Endothelial cell of umbilical vein (primary cell): ENCODE results near the gene ZFYVE16. TPM values are rescaled to one million over a fixed set of nuclear protein-coding genes. Genes with fewer than 3 reads are reported as not detected.

Experiments
- BruUV-seq: library from RNA; stranded (reverse); fragments of 400-500 nt; replicated peaks from 2 replicates; lab custom pipeline; 2021; lab: Mats Ljungman, UMichigan
- CTCF ChIA-PET: fragments of 300-600, 350-600 bp; sonication (Branson Sonifier 250); formaldehyde crosslinking; loops from one replicate; lab custom pipeline; 2021; ENCODE audit warnings: antibody characterized with exemption, inconsistent platforms; lab: Charles Lee
- POLR2A ChIA-PET: fragments of 300-600, 350-600 bp; sonication (Branson Sonifier 250); formaldehyde crosslinking; loops from one replicate; lab custom pipeline; 2021; ENCODE audit warnings: antibody characterized with exemption, inconsistent platforms; lab: Charles Lee
- DNase-seq: peaks from one replicate; pipeline ENCODE4 v3.0.0-alpha.2; 2011; ENCODE audit warnings: low read depth, low spot score
- FAIRE-seq: peaks from 2 replicates; lab custom pipeline; 2011; peaks lifted over from hg19 to GRCh38; lab: Jason Lieb, UNC
- H2AFZ ChIP-seq: 2 replicates; pipeline ENCODE4 v1.6.0; 2012; ENCODE audit warnings: low read depth, low read length, control low read depth, inconsistent platforms
- H3K27ac ChIP-seq: 2 replicates; pipeline ENCODE4 v1.5.1; 2011; ENCODE audit warnings: low read depth, mild to moderate bottlenecking, control low read depth, low read length, moderate library complexity; ENCODE audit not compliant: insufficient read depth
- H3K27me3 ChIP-seq, 2 experiments: 2 replicates each; pipeline versions ENCODE4 v1.6.0 to v1.6.1; 2011; ENCODE audit warnings: low read length in 2 of 2, mixed read lengths in 1 of 2; ENCODE audit not compliant: control insufficient read depth in 2 of 2, insufficient read depth in 2 of 2
- H3K36me3 ChIP-seq, 2 experiments: 2 replicates in 1 of 2; 3 replicates in 1 of 2; pipeline ENCODE4 v1.5.1; 2011; ENCODE audit warnings: low read length in 2 of 2, mild to moderate bottlenecking in 1 of 2, moderate library complexity in 1 of 2; ENCODE audit not compliant: control insufficient read depth in 2 of 2, insufficient read depth in 2 of 2; ENCODE audit errors: extremely low read depth in 1 of 2
- H3K4me1 ChIP-seq: 3 replicates; pipeline ENCODE4 v1.5.1; 2011; ENCODE audit warnings: mild to moderate bottlenecking, low read length; ENCODE audit not compliant: control insufficient read depth, insufficient read depth; ENCODE audit errors: extremely low read depth
- H3K4me2 ChIP-seq: 2 replicates; pipeline ENCODE4 v1.6.1; 2011; ENCODE audit warnings: low read length, control low read depth, mixed read lengths; ENCODE audit not compliant: insufficient read depth
- H3K4me3 ChIP-seq, 3 experiments: fragments of 200-600 bp in 1 of 3; sonication (generic), shearing (Covaris generic) in 1 of 3; replicated peaks in 1 of 3; 2 replicates each; pipeline ENCODE4 v1.5.1; 2011 to 2016; ENCODE audit warnings: control low read depth in 3 of 3, low read length in 3 of 3, mild to moderate bottlenecking in 2 of 3, inconsistent platforms in 1 of 3, low read depth in 1 of 3, moderate library complexity in 1 of 3; ENCODE audit not compliant: insufficient read depth in 1 of 3
- H3K79me2 ChIP-seq: 2 replicates; pipeline ENCODE4 v1.6.0; 2012; ENCODE audit warnings: low read length, inconsistent platforms; ENCODE audit not compliant: control insufficient read depth, insufficient read depth
- H3K9ac ChIP-seq: replicated peaks from 2 replicates; pipeline ENCODE3; 2011; ENCODE audit warnings: low read length, control low read depth; ENCODE audit not compliant: insufficient read depth; ENCODE audit errors: extremely low read depth
- H3K9me1 ChIP-seq: replicated peaks from 3 replicates; pipeline ENCODE4 v1.6.0; 2011; ENCODE audit warnings: mild to moderate bottlenecking, low read length; ENCODE audit not compliant: control insufficient read depth, insufficient read depth; ENCODE audit errors: extremely low read depth
- H3K9me3 ChIP-seq: replicated peaks from 2 replicates; pipeline ENCODE4 v1.5.1; 2012; ENCODE audit warnings: low read length, inconsistent platforms; ENCODE audit not compliant: control insufficient read depth, insufficient read depth
- H4K20me1 ChIP-seq: replicated peaks from 2 replicates; pipeline ENCODE3; 2011; ENCODE audit warnings: mild to moderate bottlenecking, low read length; ENCODE audit not compliant: control insufficient read depth, insufficient read depth; ENCODE audit errors: extremely low read depth
- EZH2 ChIP-seq: IDR thresholded peaks from 2 replicates; pipeline ENCODE4 v1.6.1; 2012; ENCODE audit warnings: borderline replicate concordance, low read depth, mild to moderate bottlenecking, moderate library complexity, low read length, inconsistent platforms; ENCODE audit not compliant: severe bottlenecking
- FOS ChIP-seq: IDR thresholded peaks from 2 replicates; pipeline ENCODE4 v1.6.1; 2011; ENCODE audit warnings: mild to moderate bottlenecking, low read length, moderate library complexity, borderline replicate concordance; ENCODE audit not compliant: insufficient read depth
- GATA2 ChIP-seq: IDR thresholded peaks from 2 replicates; pipeline ENCODE4 v1.7.0; 2011; ENCODE audit warnings: low read depth, mild to moderate bottlenecking, moderate library complexity, mixed read lengths, low read length; ENCODE audit not compliant: insufficient read length, insufficient read depth
- JUN ChIP-seq: IDR thresholded peaks from 2 replicates; pipeline ENCODE4 v1.6.1; 2011; ENCODE audit warnings: borderline replicate concordance, low read depth; ENCODE audit not compliant: insufficient read length, insufficient read depth
- MAX ChIP-seq: IDR thresholded peaks from 2 replicates; pipeline ENCODE4 v1.6.1; 2011; ENCODE audit not compliant: insufficient read depth, insufficient read length
- MYC ChIP-seq: IDR thresholded peaks from one replicate; pipeline ENCODE4 v1.6.1; 2011; ENCODE audit warnings: mild to moderate bottlenecking, low read depth, low read length
- POLR2A ChIP-seq: IDR thresholded peaks from 2 replicates; pipeline ENCODE4 v1.6.1; 2012; ENCODE audit warnings: low read depth, mild to moderate bottlenecking, control low read depth, low read length
- POLR2AphosphoS5 ChIP-seq: IDR thresholded peaks from 2 replicates; pipeline ENCODE4 v1.6.1; 2012; ENCODE audit warnings: low read depth, mild to moderate bottlenecking, control low read depth, low read length, moderate library complexity; ENCODE audit not compliant: insufficient read depth
- dilution Hi-C: fragments of 300-500 bp; cut with MboI; formaldehyde crosslinking; loops from one replicate; pipeline ENCODE4 v1.15.0; 2019; ENCODE audit warnings: low sequenced_read_pairs; ENCODE audit not compliant: extremely low pct_ligation_motif_present
- intact Hi-C: fragments of 100-400 bp; cut with micrococcal nuclease; formaldehyde crosslinking; loops from one replicate; pipeline ENCODE4 v1.10.0; 2022
- polyA plus RNA-seq, 4 experiments: library from polyadenylated mRNA; depleted of rRNA in 3 of 4; stranded (reverse) in 3 of 4; unstranded in 1 of 4; fragments of >200 nt; gene quantifications; 2 replicates each; pipeline versions ENCODE4 v1.2.1 to v1.2.3, GENCODE V29; 2011 to 2012; ENCODE audit warnings: missing spikeins in 1 of 4
- total RNA-seq: library from RNA; stranded (reverse); gene quantifications from 2 replicates; pipeline ENCODE4 v1.2.3, GENCODE V29; 2021
- TF ChIP-seq, protein P1 (sequence below), 2 donors: IDR thresholded peaks; 1 replicate in 1 of 2; 2 replicates in 1 of 2; pipeline ENCODE4 v1.5.1; 2011; ENCODE audit warnings: low read length in 2 of 2, mild to moderate bottlenecking in 2 of 2, moderate library complexity in 2 of 2, control low read depth in 1 of 2, inconsistent platforms in 1 of 2, low read depth in 1 of 2; ENCODE audit not compliant: insufficient read depth in 1 of 2; ENCODE audit errors: extremely low read depth in 1 of 2

Gene ZFYVE16
- total and polyA plus RNA-seq, 2 donors (not counting 3 experiments of a cell fraction or from before 2014, with no cell fraction given): 5.1 to 43.1 TPM

DNA sequence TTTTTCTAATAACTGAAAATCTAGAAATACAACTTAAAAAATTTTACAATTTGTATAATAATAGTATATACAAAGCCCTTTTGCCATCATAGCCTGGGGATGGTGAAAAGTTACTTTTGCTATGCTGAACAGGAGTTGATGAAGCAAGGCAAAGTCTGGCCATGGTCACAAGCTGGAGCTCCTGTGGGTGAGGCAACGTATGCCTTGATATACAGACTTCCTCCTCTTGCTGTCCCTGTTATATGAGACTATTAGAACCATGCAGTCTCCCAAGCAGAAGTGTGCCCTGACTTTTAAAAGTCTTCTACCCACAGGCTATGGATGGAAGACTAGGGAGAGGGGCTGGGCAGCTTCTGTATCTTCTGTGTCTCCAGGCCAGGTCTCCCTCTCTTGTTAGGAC, 95.8 kb downstream of the ZFYVE16 start:
- BruUV-seq: no TSS peak
- dilution Hi-C loops: no loop called here
- intact Hi-C loops: no loop called here
- CTCF ChIA-PET: interaction anchor here (1.0 kb wide), 1 partner anchor 168 kb away, joined by 3 read pairs; no protein-coding TSS in a partner anchor
- H3K4me2 ChIP-seq: no peak overlapping the region
- no peaks in the 10 kb centered on the region for H3K4me1 ChIP-seq
- H3K9me1 ChIP-seq: no peaks in the 10 kb centered on the region
- no peaks in the 10 kb centered on the region for H4K20me1 ChIP-seq
- FAIRE-seq (no peak), DNase-seq (no peak)
- H3K36me3 ChIP-seq: no peaks in the 10 kb centered on the region
- H2AFZ ChIP-seq: no peak overlapping the region
- no peaks in the 10 kb centered on the region for H3K27me3 ChIP-seq
- H3K9me3 ChIP-seq: no peaks in the 10 kb centered on the region
- H3K79me2 ChIP-seq: no peaks in the 10 kb centered on the region
- TF ChIP-seq, protein P1, sequence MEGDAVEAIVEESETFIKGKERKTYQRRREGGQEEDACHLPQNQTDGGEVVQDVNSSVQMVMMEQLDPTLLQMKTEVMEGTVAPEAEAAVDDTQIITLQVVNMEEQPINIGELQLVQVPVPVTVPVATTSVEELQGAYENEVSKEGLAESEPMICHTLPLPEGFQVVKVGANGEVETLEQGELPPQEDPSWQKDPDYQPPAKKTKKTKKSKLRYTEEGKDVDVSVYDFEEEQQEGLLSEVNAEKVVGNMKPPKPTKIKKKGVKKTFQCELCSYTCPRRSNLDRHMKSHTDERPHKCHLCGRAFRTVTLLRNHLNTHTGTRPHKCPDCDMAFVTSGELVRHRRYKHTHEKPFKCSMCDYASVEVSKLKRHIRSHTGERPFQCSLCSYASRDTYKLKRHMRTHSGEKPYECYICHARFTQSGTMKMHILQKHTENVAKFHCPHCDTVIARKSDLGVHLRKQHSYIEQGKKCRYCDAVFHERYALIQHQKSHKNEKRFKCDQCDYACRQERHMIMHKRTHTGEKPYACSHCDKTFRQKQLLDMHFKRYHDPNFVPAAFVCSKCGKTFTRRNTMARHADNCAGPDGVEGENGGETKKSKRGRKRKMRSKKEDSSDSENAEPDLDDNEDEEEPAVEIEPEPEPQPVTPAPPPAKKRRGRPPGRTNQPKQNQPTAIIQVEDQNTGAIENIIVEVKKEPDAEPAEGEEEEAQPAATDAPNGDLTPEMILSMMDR (IDR thresholded peaks at IDR 0.05; ENCODE audit: extremely low read depth in 1 of 2, insufficient read depth in 1 of 2, low read depth in 1 of 2, low read length in 2 of 2): no peak
- no peak overlapping the region for H3K4me3 ChIP-seq
- no peak overlapping the region for H3K27ac ChIP-seq
- POLR2A ChIA-PET: interaction anchor here (0.6 kb wide), 1 partner anchor 15 kb away, joined by 5 read pairs; no protein-coding TSS in a partner anchor
- no peak overlapping the region for H3K9ac ChIP-seq

DNA sequence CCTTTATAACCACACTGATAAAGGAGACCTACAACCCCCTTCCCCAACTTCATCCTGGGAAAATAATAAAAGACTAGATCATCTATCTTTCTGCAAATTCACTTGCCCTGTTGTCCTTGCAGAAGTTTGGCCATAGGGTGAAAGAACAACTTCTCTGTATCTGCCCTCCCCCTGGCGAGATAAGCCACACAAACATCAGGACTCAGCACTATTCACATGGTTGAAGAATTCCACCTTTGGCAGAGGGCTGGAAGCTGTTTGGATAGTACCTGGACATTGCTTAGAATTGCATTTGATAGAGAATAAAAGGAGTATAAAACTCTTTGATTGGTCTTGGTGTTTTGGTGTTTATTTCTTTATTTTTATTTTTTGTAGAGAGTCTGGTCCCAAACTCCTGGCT, 97.0 kb downstream of the ZFYVE16 start:
- Histone ChIP-seq H3K4me1 (no peaks in the 10 kb centered on the region), H4K20me1 (no peaks in the 10 kb centered on the region), H2AFZ (no peak overlapping the region), H3K4me2 (no peak overlapping the region), H3K9me3 (no peaks in the 10 kb centered on the region), H3K27me3 (no peaks in the 10 kb centered on the region), H3K4me3 (no peak overlapping the region), H3K9me1 (no peaks in the 10 kb centered on the region), H3K9ac (no peak overlapping the region), H3K27ac (no peak overlapping the region), H3K36me3 (no peaks in the 10 kb centered on the region), H3K79me2 (no peaks in the 10 kb centered on the region)
- ChIA-PET POLR2A (no interaction called here), CTCF (interaction anchor here (0.7 to 1.1 kb wide), 2 partner anchors 24 to 122 kb away, joined by 3 read pairs; no protein-coding TSS in a partner anchor)
- TF ChIP-seq JUN (no peak), GATA2 (no peak), EZH2 (no peak), MAX (no peak), FOS (no peak), POLR2A (no peak), POLR2AphosphoS5 (no peak), MYC (no peak)
- TF ChIP-seq, protein P1 (IDR thresholded peaks at IDR 0.05; ENCODE audit: extremely low read depth in 1 of 2, insufficient read depth in 1 of 2, low read depth in 1 of 2, low read length in 2 of 2): no peak
- BruUV-seq: no TSS peak
- FAIRE-seq (no peak), DNase-seq (no peak)
- intact Hi-C loops (no loop called here), dilution Hi-C loops (no loop called here)
